Mammary epithelial cell (primary cell): ENCODE data around the gene CCDC83.
"Not testable (repeated sequence)": the region's sequence is repeated elsewhere in the genome, so short reads cannot be mapped to it uniquely, and the experiment has no call there.

Experiments used
- EZH2 ChIP-seq: IDR thresholded peaks from 2 replicates; pipeline ENCODE4 v1.6.1; 2012; ENCODE audit warnings: low read length, inconsistent platforms, borderline replicate concordance
- TF ChIP-seq, protein P1 (sequence below), 2 donors: IDR thresholded peaks in 1 of 2; conservative IDR thresholded peaks in 1 of 2; 2 replicates each; pipeline ENCODE4 v1.5.1; 2011 to 2012; ENCODE audit warnings: inconsistent platforms in 2 of 2, low read length in 2 of 2, mild to moderate bottlenecking in 2 of 2, control low read depth in 1 of 2, low read depth in 1 of 2; ENCODE audit not compliant: insufficient read depth in 1 of 2; ENCODE audit errors: extremely low read depth in 1 of 2

DNA sequence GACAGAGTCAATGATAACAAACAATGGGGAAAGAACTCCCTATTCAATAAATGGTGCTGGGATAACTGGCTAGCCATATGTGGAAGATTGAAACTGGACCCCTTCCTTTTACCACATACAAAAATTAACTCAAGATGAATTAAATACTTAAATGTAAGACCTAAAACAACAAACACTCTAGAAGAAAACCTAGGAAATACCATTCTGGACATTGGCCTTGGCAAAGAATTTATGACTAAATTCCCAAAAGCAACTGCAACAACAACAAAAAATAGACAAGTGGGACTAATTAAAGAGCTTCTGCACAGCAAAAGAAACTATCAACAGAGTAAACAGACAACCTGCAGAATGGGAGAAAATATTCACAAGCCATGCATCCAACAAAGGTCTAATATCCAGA is 4.4 kb downstream of the CCDC83 start:
- TF ChIP-seq, protein P1, sequence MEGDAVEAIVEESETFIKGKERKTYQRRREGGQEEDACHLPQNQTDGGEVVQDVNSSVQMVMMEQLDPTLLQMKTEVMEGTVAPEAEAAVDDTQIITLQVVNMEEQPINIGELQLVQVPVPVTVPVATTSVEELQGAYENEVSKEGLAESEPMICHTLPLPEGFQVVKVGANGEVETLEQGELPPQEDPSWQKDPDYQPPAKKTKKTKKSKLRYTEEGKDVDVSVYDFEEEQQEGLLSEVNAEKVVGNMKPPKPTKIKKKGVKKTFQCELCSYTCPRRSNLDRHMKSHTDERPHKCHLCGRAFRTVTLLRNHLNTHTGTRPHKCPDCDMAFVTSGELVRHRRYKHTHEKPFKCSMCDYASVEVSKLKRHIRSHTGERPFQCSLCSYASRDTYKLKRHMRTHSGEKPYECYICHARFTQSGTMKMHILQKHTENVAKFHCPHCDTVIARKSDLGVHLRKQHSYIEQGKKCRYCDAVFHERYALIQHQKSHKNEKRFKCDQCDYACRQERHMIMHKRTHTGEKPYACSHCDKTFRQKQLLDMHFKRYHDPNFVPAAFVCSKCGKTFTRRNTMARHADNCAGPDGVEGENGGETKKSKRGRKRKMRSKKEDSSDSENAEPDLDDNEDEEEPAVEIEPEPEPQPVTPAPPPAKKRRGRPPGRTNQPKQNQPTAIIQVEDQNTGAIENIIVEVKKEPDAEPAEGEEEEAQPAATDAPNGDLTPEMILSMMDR (conservative IDR thresholded peaks at IDR 0.05 in 1 of 2, IDR thresholded peaks at IDR 0.05 in 1 of 2; ENCODE audit: extremely low read depth in 1 of 2, insufficient read depth in 1 of 2, low read depth in 1 of 2, low read length in 2 of 2): not testable (repeated sequence)
- TF ChIP-seq EZH2: not testable (repeated sequence)
